ENCODE data around the gene CAPSL.

Gene CAPSL

DNA sequence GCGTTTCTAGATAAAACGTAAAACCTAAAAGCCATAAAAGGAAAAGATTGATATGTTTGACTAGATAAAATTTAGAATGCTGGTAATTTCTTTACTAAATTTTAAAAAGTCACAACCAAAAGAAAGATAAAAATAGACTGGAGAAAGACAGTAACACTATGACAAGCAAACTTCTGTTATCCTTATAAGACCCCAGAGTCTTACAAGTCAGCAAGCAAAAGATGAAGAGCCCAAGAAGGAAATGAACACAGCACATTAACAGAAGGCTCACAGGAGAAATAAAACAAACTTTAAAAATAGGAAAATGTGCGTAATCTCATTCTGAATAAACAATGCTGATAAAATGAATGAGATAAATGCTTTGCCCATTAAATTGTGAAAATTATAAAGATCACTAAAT lies 52.0 kb downstream of the CAPSL start:
- TF ChIP-seq, protein P1, sequence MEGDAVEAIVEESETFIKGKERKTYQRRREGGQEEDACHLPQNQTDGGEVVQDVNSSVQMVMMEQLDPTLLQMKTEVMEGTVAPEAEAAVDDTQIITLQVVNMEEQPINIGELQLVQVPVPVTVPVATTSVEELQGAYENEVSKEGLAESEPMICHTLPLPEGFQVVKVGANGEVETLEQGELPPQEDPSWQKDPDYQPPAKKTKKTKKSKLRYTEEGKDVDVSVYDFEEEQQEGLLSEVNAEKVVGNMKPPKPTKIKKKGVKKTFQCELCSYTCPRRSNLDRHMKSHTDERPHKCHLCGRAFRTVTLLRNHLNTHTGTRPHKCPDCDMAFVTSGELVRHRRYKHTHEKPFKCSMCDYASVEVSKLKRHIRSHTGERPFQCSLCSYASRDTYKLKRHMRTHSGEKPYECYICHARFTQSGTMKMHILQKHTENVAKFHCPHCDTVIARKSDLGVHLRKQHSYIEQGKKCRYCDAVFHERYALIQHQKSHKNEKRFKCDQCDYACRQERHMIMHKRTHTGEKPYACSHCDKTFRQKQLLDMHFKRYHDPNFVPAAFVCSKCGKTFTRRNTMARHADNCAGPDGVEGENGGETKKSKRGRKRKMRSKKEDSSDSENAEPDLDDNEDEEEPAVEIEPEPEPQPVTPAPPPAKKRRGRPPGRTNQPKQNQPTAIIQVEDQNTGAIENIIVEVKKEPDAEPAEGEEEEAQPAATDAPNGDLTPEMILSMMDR (IDR thresholded peaks at IDR 0.05; ENCODE audit: insufficient read depth, low read length, poor library complexity, severe bottlenecking), result no peak
- Histone ChIP-seq H3K4me3 (replicated peaks; ENCODE audit: low read depth, low read length) (no peak overlapping the region), H3K36me3 (ENCODE audit: control insufficient read depth, insufficient read depth, low read length) (no peaks in the 10 kb centered on the region), H3K27me3 (replicated peaks; ENCODE audit: control insufficient read depth, insufficient read depth, low read length) (no peaks in the 10 kb centered on the region)
- no peak for DNase-seq (ENCODE audit: extremely low read depth, insufficient read length)

DNA sequence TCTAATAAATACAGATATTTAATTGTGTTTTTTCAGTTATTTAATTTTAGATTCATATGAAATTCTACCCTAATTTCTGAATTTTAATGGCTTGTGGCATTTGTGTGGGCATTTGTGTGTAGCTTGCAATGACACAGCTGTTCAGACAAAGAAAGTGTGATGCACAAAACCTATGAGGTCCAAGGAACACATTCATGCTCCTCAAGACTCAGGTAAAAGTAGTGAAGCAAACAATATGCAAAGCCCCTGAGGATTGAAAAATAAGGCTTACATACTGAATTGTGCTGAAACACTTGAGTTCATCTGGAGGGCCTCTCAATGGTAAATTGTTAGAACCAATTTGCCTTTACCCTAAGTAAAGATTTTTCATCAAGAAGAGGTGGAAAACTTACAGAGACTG lies 53.6 kb downstream of the CAPSL start:
- H3K4me3 ChIP-seq (replicated peaks; ENCODE audit: low read depth, low read length), result no peak overlapping the region

DNA sequence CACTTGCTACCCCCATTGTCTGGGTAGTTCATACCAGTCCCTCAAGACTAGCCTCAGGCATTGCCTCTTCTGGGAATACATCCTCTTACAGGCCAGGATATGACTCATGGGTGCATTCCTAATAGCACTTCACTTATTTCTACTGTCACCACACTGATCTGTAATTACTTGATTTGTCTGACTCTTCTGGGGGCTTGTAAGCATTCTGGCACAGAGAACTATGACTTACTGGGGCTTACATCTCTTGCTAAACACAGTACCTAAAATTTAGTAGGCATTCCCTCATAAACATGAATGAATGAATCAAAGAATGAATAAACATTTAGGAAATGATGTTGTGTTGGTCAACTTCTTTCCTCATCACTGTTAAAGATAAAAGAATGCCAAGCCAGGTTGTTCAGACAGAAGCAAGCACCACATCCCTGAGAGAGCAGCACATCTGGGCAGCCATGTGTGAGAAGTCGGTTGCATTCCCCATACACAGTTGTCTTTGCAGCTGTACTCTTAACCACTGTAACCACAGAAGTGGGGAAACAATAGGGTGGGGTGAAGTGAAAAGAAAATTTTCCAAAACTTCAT lies 54.1 kb downstream of the CAPSL start:
- DNase-seq (ENCODE audit: extremely low read depth, insufficient read length), result peak; percentile 52
- Histone ChIP-seq H3K4me3 (replicated peaks; ENCODE audit: low read depth, low read length) (no peak overlapping the region), H3K36me3 (ENCODE audit: control insufficient read depth, insufficient read depth, low read length) (no peaks in the 10 kb centered on the region), H3K27me3 (replicated peaks; ENCODE audit: control insufficient read depth, insufficient read depth, low read length) (no peaks in the 10 kb centered on the region)
- TF ChIP-seq, protein P1 (IDR thresholded peaks at IDR 0.05; ENCODE audit: insufficient read depth, low read length, poor library complexity, severe bottlenecking), result no peak

More for the DNA sequence above, 53.6 kb downstream of the CAPSL start:
- H3K27me3 ChIP-seq (replicated peaks; ENCODE audit: control insufficient read depth, insufficient read depth, low read length), result no peaks in the 10 kb centered on the region
- TF ChIP-seq, protein P1 (IDR thresholded peaks at IDR 0.05; ENCODE audit: insufficient read depth, low read length, poor library complexity, severe bottlenecking), result no peak
- DNase-seq (ENCODE audit: extremely low read depth, insufficient read length), result peak; percentile 46
- no peaks in the 10 kb centered on the region for H3K36me3 ChIP-seq (ENCODE audit: control insufficient read depth, insufficient read depth, low read length)

DNA sequence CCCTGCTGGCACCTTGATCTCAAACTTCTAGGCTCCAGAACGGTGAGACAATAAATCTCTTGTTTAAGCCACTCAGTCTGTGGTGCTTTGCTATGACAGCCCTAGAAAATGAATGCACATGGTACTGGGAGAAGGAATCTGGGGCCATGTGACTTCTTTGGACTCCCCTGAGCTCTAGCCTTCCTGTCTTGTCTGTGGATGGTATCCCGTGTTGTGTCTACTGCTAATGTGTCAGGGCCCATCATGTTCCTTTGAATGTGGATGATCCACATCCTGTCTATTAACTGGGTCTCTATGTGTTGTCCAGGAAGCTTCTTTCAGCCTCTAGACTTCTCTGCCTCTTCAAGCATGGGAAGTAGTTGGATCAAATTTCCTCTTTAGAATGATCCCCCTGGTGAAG lies 56.7 kb downstream of the CAPSL start:
- no peaks in the 10 kb centered on the region for H3K27me3 ChIP-seq (replicated peaks; ENCODE audit: control insufficient read depth, insufficient read depth, low read length)
- H3K4me3 ChIP-seq (replicated peaks; ENCODE audit: low read depth, low read length), result no peak overlapping the region
- H3K36me3 ChIP-seq (ENCODE audit: control insufficient read depth, insufficient read depth, low read length), result no peaks in the 10 kb centered on the region
- no peak for DNase-seq (ENCODE audit: extremely low read depth, insufficient read length)
- TF ChIP-seq, protein P1 (IDR thresholded peaks at IDR 0.05; ENCODE audit: insufficient read depth, low read length, poor library complexity, severe bottlenecking), result no peak

DNA sequence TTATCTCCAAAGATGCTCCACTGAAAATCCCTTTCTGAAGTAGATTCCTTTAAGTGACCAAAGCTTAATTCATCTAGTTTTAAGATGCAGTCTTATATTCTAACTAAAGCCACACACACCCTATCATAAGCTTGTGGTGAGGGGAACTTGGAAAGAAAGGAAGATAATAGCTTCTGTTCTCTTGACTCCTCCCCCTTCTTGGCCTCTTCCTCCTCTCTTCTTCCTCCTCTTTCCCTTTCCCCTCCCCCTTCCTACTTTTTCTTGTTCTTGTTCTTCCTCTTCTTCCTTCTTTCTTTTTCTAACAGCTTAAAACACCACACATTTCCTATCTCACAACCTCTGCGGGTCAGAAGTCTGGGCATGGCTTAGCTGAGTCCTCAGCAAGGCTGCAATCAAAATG lies 58.3 kb downstream of the CAPSL start:
- no peak for DNase-seq (ENCODE audit: extremely low read depth, insufficient read length)
- H3K4me3 ChIP-seq (replicated peaks; ENCODE audit: low read depth, low read length), result no peak overlapping the region
- H3K27me3 ChIP-seq (replicated peaks; ENCODE audit: control insufficient read depth, insufficient read depth, low read length), result no peaks in the 10 kb centered on the region
- TF ChIP-seq, protein P1 (IDR thresholded peaks at IDR 0.05; ENCODE audit: insufficient read depth, low read length, poor library complexity, severe bottlenecking), result no peak
- H3K36me3 ChIP-seq (ENCODE audit: control insufficient read depth, insufficient read depth, low read length), result no peaks in the 10 kb centered on the region

DNA sequence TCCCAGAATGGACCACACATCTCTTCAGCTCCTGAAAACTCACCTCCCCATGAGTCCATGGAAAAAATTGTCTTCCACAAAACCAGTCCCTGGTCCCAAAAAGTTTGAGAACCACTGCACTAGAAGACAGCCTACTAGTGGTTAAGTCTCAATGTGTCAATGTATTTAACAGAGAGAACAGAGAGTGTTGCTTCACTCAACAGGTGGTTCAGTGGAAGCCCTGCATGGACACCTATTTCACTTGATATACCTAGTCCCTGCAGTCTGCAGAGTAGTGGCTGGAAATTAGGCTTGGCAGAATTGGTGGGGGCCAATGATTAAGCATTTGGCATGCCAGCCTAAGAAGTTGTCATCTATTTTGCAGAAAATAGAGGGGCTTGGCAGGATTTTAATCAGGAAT lies 58.8 kb downstream of the CAPSL start:
- DNase-seq (ENCODE audit: extremely low read depth, insufficient read length), result no peak
- no peak overlapping the region for H3K4me3 ChIP-seq (replicated peaks; ENCODE audit: low read depth, low read length)
- no peaks in the 10 kb centered on the region for H3K36me3 ChIP-seq (ENCODE audit: control insufficient read depth, insufficient read depth, low read length)
- no peaks in the 10 kb centered on the region for H3K27me3 ChIP-seq (replicated peaks; ENCODE audit: control insufficient read depth, insufficient read depth, low read length)
- TF ChIP-seq, protein P1 (IDR thresholded peaks at IDR 0.05; ENCODE audit: insufficient read depth, low read length, poor library complexity, severe bottlenecking), result no peak

Measured in GM06990 (cell line).